GM19023 (cell line): ENCODE results near the gene GOLIM4.

Source experiments
- ATAC-seq: cut with Tn5 transposase; IDR thresholded peaks from one replicate; pipeline ENCODE4 v1.9.1; 2021; ENCODE audit warnings: mild to moderate bottlenecking, moderate library complexity; ENCODE audit not compliant: unreplicated experiment

The GOLIM4 gene

DNA sequence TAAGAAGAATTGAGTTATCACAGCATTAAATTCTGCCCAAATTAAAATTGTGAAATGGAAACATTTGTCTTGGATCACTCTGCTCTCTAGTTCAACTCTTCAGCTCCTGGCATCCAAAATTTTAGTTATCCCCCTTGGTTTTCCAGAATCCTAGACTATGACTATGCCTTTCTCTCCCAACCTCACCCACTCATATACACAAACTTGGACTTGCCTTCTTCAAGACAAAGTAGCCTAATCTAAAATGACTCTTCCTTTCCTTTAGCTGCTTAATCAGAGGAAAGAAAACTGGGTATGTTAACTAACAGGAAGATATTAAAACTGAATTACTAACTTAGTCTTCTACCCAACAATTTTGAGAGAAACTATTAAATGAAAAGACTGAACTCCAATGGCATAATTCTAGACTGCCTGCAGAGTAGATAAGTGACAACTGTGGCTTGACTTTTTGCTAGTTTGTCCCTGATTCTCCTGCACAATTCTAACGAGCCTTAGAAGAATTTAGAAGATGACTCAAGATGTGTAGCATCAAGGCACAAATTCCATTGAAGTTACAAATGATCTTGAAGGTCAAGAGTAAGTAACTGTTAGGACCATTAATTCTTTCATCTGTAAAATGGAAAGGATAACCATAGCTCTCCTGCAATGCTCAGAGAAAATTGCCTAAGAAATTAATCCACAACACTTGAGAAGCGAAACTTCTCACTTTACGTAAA, 5.2 kb upstream of the GOLIM4 start:
- no peak for ATAC-seq

DNA sequence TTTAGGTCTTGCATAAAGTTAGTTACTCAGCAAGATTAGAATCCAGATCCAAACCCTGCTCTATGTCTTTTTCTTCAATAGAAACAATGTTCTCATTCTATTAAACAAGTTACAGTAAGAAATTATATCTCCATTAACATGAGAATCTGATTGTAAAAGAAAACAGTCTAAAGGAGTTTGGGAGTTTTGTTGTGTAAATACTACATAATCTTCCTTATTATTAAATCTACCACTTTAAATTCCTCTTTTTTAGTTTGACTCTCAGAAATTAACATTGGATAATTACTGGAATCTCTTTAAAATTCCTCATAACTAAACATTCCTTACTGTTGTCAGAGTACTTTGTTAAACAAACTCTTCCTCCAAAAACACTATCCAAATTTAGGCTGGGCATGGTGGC, 1.7 kb upstream of the GOLIM4 start:
- no peak for ATAC-seq

DNA sequence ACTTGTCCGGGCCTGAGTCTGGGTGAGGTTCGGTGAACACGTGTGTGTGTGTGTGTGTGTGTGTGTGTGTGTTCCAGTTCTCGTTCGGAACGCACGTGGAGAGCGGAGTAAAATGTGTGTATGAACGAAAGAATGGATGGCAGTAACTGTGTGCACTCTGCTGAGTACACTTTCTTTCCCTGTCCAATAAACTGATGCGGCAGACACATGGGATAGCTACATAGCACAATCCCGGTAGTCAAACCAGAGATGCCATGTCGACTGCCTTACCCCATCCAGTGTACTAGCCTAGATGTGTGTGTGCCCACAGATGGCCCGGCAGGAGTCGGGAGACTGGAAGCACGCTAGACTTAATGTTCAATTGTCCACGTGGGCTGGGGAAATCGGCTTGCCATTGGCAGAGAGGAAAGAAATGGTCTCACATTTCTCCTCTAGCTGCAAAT, 507 bp upstream of the GOLIM4 start:
- peak; percentile 1 for ATAC-seq

DNA sequence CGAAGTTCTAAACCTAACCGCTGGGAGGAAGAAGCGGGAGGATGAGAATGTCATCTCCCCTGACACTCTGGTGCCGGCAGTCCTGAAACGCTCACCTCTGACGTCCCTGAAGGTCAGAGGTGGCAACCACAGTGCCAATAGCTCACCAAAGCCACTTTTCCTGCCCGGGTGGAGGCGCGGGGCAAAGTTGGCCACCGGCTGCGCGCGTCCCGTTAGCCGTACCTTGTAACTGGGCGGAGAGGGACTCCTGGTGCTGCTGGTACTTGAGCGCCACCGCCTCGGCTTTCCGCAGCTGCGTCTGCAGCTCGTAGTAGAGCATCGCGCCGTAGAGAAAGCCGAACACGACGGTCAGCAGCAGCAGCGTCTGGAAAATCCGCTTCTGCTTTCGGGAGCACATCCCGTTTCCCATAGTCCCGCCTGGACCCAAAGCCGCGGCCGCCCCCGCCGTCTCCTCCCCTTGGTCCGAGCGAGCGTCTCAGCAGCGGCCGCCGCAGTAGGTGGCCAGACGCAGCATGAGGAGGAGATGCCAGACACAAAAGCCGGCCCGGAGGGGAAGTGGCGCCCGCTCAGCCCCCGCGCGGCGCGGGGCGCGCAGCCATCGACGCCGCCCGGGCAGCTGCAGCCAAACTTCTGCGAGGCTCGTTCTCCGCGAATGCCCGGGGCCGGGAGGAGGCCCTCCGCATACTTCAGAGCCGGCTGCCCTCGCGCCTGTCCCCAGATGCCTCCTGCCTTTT, 680 bp downstream of the GOLIM4 start:
- ATAC-seq, result peak; percentile 40

DNA sequence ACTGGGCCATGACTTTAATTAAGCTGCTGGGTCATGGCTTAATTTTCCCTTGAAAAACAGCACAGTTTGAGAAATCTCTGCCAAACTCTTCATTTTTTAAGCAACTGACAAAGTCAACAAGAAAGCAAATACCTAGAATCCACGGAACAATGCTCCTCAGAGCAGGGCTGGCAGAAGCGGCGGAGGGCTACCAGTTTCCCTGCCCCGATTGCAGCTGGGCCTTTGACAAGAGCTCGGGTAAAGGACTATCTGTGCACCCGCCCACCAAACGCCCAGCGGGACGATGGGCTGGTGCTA, 1.2 kb downstream of the GOLIM4 start:
- ATAC-seq, result no peak

DNA sequence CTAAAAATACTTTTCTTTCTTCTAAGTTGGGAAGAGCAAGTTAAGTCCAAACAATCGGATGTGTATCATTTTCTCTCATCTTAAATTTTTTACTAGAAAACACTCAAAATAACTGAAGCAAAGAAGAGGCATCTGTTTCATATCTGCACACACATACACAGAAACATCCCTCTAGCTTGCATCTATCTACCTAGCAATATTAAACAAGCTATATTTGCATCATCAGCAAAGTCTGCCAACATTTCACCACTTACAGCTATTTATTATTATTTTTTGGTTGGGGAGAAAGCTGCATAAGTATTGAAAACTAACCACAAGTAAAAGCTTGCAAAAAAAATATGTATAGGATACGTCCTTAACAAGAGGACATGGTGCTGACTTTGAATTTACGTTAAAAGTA, 1.9 kb downstream of the GOLIM4 start:
- ATAC-seq, result no peak

DNA sequence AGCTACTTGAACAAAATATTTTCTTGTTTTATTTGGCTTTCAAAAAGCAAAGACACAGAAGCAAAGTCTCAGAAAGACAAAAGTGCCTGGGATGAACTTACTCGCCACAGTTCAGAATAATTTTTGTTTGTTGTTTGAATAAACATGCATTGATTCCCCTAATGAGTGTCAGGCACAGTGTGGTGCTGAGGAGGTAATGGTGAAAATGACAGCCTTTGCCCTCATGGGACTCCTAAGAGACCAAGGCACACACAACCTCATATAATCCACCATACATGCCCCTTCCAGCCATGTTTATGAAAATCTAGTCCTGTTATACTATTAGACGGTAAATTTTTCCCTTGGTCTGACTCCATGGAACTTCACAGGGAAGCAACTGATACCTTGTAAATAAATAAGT, 2.5 kb downstream of the GOLIM4 start:
- ATAC-seq, result no peak

DNA sequence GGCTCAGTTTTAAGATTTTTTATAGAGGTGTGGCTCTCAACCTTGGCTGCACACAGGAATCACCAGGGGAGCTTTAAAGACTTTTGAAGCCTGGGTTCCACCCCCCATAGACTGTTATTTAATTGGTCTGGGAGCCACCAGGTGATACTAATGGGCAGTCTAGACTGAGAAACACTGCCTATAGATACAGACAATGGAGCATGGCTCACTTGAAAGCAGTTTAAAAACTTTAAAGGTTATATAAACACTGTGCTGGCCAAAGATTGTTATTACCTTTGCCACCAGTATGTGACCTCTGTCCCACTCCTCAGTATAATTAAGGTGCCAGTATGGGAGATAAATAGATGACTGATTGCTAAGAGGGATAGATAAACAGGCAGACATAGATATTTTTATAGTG, 3.8 kb downstream of the GOLIM4 start:
- ATAC-seq, result no peak

DNA sequence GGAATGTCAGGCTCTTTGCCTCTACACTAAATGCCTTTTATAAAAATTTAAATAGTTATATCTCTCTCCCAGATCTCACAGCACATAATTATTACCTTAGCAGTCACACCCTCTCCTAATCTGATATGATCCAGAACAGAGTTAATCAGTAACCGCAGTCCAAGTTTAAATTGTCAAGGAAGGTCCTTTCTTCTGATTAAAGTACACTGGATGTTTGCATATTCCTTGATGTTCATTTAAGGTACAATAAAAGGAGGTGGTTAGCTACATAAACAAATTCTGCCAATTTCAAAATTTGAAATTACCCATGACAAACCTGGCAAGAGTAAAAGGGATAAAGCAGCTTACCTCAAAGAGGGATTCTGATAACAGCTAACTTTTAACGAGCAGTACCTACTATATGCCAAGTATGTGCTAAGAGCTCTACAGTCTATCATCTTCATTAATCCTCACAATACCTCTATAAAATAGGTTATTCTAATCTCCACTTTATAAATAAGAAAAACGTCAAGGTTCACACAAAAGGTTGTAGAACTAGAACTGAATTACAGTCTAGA, 4.3 kb downstream of the GOLIM4 start:
- ATAC-seq, result no peak

DNA sequence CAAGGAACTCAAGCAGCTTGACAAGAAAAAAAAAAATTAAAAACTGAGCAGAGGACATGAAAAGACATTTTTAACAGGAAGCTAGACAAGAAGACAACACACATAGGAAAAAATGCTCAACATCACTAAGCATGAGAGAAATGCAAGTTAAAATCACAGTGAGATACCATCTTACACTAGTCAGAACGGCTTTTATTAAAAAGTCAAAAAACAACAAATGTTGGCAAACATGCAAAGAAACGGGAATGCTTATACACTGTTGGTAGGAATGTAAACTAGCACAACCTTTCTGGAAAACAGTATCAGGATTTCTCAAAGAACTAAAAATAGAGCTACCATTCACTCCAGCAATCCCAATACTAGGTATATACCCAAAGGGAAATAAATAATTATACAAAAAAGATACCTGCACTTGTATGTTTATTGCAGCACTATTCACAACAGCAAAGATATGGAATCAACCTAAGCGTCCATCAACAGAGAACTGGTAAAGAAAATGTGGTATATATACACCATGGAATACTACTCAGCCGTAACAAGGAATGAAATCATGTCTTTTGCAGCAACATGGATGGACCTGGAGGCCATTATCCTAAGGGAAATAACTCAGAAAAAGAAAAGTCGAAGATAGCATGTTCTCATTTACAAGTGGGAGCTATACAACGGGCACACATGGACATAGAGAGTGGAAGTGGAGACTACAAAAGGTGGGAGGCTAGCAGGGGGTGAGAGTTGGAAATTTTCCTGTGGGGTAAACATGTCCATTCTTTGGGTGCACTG, 5.2 kb downstream of the GOLIM4 start:
- ATAC-seq, result no peak

DNA sequence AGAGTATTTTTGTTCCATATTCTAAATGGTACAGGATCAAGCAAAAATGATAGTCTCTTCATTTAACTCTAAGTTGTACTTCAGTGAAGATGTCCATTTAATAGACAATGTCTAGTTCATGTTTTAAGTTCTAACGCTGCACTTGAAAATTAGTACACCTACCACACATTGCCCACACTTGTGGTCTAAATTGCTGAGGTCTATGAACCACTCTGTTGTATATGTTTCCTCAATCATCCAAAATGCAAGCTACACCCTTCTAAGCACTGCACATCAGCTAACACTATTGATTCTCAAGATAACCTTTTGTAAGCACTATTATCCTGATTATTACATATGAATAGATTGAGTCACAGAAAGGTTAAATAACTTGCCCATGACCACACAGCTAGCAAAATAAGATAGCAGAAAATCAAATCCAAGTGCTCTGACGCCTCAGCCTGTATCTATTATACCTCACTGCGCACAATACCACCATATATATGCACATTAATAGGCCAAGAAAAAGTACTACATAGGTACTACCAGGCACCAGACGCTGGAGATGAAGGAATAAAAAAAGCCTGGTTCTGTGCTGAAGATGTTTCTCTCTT, 6.4 kb downstream of the GOLIM4 start:
- no peak for ATAC-seq

DNA sequence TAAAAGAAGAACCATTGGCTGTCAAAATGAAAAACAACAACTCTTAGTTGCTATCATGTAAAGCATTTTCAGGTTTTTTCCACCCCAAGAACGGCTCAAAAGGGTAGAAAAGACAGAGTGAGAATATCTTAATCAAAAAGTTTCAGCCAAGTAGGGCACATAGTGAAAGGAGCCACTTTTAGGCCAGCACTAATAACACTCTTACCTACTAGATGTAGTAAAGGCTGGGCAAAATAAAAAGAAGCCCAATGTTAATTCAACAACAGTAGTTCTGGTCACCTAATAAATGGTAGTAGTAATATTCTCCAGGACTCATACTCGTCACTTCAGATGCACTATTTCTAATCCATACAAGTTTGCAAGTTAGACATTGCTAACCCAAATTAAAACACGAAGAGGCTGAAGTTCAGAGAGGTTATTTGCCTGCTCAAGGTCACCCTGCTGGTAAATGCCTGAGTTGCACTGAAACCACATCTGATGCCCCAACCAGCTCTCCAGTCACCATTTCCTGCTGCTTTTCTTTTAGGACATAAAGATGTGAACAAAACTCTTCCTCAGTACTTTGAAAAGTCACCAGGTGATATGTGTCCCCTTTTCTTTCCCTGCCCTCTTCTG, 7.5 kb downstream of the GOLIM4 start:
- ATAC-seq, result peak; percentile 67

DNA sequence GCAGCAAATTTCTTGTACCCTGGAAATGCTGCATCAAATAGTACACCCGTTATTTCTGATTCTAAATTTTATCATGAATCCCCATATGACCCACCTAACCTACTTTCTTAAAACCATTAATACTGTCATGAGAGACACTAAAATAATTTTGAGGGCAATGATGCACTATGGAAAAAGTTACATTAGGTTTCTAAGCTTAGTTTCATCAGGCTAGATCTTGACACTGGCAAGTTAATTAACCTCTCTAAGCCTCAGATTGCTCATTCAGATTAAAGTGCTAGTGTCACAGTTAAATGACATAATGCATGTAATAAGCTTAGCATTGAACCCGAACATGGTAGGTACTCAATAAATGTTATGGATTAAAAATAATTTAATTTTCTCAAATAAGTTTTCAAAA, 8.2 kb downstream of the GOLIM4 start:
- no peak for ATAC-seq

DNA sequence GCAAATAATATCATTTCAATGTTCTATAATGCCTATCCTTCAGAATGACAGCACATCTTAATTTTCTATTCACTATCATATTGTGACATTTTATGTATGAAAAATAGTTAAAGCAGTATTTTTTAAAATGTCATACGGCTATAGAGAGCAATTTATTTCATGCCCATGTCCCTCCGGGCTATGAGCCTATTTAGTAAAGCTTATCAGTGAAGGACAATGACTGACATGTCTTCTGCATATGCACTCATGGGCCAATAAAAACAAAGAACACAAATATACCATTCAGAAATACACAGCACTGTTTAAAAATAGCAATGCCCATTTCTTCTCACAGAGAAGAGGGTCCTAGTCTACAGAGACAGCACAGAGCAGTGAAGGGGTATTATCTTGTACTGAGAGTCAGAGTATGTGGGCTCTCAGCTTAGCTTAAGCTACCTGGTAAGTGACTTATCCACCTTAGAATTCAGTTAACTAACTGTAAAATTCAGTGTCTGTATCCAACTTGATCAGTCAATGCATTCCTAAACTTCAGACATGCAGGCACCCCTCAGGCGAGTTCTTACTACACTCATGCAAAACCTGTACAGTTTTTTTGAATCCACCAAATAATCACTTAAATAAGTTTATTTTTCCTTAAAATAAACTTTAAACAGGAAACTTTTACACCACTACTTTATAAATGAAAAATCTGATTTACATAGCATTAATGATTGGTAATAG, 9.0 kb downstream of the GOLIM4 start:
- no peak for ATAC-seq

DNA sequence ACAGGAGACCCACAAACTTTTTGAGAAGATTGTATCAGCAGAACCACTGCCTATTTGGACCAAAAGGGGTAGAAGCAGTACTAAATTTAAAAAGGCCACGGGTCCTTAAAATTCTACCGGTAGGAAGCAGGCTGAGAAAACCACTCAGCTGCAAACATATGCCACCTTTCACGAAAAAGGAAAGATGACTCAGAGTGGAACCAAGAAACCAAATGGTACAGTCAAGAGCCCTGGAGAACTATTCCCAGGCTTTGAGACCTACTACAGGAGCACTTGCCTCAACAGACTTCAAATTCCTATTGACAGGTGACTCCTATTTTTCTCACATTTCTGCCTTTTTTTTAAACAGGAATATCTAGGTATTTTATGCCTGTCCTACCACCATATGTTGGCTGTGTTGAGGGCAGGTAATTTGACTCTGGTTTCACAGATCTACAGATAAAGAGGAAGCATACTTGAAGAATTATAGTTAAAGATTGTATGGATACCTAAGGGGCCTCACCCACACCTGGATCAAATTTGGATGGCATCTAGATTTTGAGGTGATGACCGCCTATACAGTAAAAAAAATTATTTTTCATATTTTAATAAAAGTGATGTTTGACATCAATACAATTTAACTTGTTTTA, 10.1 kb downstream of the GOLIM4 start:
- ATAC-seq, result peak; percentile 51

DNA sequence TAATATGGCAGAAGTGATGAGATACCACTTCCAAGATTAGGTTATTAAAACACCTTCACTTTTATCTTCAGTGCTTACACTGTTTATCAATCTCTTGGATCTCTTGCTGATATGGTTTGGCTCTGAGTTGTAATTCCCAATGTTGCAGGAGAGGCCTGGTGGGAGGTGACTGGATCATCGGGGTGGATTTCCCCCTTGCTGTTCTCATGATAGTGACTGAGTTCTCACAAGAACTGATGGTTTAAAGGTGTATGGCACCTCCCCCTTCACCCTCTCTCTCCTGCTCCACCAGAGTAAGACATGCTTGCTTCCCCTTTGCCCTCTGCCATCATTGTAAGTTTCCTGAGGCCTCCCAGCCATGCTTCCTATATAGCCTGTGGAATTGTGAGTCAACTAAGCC, 11.8 kb downstream of the GOLIM4 start:
- ATAC-seq, result no peak

DNA sequence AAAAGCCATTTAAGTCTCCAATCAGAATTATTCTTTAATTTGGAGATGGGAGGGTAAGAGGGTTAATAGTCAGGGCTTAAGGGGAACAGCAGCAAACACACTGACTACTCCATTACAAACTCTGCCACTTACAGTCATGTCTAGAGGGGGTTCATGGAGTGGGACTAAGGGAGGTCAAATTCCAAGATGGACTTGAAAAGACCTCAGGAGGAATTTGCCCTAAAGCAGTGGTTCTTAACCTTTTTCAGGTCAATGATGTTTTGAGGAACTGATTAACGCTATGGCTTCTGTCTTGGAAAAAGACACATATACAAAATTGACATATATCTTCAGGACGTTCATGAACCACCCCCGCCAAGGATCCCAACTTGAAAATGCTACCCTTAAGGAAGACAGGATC, 13.9 kb downstream of the GOLIM4 start:
- ATAC-seq, result no peak

DNA sequence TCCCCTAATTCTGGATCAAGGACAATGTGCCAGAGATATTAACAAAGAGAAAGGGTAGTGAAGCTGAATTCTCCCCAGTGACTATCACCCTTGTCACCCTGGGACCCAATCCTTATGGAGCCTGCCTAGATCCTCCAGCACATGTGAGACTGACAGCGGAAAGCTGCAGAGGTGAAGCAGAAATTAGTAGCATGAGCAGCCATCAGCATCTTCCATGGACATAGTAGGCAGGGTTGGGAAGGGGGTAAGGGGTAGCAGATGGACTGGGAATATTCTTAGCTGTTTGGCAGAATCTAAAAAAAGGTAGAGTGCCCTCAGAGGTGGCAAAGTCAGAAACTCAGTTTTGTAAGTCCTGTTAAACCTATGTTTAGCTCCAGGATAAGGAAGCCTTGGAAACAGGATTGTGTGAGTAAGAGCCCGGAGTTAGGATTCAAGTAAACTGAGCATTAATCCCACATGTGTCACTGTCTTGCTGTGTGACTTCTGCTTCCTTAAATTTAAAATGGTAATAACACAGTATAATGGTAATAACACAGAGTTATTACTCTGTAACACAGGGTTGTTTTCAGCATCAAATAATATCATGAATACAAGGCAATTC, 14.5 kb downstream of the GOLIM4 start:
- no peak for ATAC-seq

DNA sequence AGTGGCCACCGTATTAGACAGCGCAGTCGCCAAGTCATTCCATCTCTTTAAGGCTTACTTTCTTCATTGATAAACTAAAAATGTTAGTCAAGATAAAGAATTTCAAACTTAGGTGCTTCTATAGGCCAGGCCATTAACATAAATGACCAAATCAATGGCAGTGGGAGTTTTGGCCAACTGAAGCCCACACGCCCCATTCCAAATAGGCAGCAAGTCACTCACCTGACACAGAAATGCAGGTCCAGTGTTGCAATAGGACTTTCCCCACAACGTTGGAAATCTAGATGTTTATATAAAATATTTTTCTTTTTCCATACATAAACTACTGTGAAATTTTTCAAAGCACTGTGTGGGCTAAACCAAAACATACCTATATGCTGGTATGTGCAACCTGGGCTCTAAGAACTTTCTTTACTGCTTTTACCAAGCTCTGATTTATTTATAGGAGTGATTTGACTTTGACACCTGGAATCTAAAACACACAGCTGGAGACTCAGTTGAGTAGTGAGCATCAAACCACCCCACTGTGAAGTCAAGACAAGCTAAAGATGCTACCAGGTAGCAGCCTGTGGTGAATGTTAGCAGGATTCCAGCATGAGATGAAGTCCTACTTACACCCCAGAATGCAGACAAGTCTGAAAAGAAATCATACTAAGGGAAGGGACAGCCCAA, 15.1 kb downstream of the GOLIM4 start:
- no peak for ATAC-seq
